LNCaP clone FGC (cell line): ENCODE measurements around the gene CTSW.
"Not testable (repeated sequence)": the region's sequence is repeated elsewhere in the genome, so short reads cannot be mapped to it uniquely, and the experiment has no call there.

Experiments used
- DNase-seq: peaks from one replicate; pipeline ENCODE4 v3.0.0-alpha.2; 2011; ENCODE audit warnings: low read depth
- H3K4me3 ChIP-seq: 2 replicates; pipeline ENCODE4 v1.5.1; 2011; ENCODE audit warnings: mild to moderate bottlenecking, low read depth, low read length, control low read depth
- TF ChIP-seq, protein P1 (sequence below): IDR thresholded peaks from 2 replicates; pipeline ENCODE4 v1.5.1; 2012; ENCODE audit warnings: mild to moderate bottlenecking; ENCODE audit not compliant: control insufficient read depth, insufficient read depth; ENCODE audit errors: extremely low read depth

Gene CTSW, protein sequence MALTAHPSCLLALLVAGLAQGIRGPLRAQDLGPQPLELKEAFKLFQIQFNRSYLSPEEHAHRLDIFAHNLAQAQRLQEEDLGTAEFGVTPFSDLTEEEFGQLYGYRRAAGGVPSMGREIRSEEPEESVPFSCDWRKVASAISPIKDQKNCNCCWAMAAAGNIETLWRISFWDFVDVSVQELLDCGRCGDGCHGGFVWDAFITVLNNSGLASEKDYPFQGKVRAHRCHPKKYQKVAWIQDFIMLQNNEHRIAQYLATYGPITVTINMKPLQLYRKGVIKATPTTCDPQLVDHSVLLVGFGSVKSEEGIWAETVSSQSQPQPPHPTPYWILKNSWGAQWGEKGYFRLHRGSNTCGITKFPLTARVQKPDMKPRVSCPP

DNA sequence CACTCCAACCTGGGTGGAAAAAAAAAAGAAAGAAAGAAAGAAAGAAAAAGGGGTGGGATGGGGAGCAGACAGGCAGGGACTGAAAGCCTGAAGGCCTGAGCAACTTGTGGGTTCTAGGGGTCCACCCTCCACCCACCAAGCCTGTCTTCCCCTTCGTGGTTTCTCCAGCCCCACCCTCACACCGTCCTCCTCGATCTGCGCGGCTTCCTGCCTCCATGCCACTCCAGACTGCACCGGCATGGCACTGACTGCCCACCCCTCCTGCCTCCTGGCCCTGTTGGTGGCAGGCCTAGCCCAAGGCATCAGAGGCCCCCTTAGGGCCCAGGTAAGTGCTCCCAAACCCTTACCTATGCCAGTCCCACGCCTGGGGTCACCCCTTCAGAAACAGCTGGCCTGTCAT, at the start of gene CTSW:
TSS of gene CTSW (plus strand) at position 221 of the 400 bp plus-strand sequence. CDS start at position 239, 18 bp downstream.
- TF ChIP-seq, protein P1, sequence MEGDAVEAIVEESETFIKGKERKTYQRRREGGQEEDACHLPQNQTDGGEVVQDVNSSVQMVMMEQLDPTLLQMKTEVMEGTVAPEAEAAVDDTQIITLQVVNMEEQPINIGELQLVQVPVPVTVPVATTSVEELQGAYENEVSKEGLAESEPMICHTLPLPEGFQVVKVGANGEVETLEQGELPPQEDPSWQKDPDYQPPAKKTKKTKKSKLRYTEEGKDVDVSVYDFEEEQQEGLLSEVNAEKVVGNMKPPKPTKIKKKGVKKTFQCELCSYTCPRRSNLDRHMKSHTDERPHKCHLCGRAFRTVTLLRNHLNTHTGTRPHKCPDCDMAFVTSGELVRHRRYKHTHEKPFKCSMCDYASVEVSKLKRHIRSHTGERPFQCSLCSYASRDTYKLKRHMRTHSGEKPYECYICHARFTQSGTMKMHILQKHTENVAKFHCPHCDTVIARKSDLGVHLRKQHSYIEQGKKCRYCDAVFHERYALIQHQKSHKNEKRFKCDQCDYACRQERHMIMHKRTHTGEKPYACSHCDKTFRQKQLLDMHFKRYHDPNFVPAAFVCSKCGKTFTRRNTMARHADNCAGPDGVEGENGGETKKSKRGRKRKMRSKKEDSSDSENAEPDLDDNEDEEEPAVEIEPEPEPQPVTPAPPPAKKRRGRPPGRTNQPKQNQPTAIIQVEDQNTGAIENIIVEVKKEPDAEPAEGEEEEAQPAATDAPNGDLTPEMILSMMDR = no peak
- no peak for DNase-seq
- no peak within 1 kb of the TSS for H3K4me3 ChIP-seq

DNA sequence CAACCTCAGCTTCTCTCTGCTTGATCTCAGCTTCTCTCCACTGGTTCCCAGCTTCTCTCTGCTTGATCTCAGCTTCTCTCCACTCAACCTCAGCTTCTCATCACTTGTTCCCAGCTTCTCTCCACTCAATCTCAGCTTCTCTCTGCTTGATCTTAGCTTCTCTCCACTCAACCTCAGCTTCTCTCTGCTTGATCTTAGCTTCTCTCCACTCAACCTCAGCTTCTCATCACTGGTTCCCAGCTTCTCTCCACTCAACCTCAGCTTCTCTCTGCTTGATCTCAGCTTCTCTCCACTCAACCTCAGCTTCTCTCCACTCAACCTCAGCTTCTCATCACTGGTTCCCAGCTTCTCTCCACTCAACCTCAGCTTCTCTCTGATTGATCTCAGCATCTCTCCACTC, 47.4 kb upstream of the CTSW start:
- H3K4me3 ChIP-seq, DNase-seq: not testable (repeated sequence)

DNA sequence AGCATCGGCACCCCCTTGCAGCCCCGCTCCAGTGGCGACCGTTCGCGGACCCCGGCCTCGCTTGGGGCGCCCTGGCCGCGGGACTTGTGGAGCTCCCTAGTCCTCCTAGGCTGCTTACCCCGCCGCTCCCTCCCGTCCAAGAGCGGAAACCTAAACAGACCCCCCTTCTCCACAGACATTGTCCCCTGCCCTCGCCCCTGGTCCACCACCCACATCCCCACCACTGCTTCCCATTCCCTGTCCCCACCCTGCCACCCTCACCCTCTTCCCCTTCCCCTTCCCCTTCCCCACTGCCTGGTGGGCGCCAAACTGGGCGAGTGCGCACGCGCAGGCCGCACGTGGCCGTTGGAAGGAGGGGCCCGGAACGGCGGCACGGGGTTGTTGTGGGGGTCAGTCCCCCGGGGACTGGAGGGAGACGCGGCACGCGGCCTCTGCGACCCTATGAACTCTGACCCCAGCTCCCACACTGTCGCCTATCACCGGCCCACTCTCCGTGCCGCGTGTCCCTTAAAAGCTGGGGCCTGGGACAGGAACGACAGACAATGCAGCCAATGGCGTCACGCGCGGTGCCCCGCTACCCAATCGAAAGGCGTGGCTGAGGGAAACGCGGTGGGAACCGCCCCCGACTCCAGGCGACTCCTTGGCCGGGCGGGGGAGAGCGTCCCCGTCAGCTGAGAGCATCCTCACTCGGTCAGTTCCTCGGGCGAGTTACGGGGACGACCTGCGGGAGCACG, 46.2 kb upstream of the CTSW start, which contains the start of gene SNX32:
TSS of gene SNX32 (plus strand) at position 667 of the 734 bp plus-strand sequence. CDS start 103 bp downstream, outside the sequence.
- H3K4me3 ChIP-seq = no peak within 1 kb of the TSS

DNA sequence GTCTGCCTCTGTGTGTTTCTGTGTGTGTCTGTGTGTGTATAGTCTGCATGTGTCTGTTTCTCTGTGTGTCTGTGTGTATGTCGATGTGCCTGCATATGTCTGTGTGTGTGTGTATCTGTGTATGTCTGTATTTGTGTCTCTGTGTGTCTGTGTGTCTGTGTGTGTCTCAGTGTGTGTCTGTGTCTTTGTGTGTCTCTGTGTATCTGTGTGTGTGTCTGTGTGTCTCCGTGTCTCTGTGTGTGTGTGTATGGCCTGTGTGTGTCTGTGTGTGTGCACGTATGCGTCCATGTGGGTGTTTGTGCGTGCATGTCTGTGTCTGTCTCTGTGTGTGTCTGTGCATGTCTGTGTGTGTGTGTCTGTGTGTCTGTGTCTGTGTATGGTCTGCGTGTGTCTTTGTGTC, 45.4 kb upstream of the CTSW start:
- TF ChIP-seq, protein P1 = no peak
- no peak for DNase-seq
- no peak overlapping the region for H3K4me3 ChIP-seq

More for the DNA sequence above, 46.2 kb upstream of the CTSW start, which contains the start of gene SNX32:
- TF ChIP-seq, protein P1 = no peak
- DNase-seq = no peak

DNA sequence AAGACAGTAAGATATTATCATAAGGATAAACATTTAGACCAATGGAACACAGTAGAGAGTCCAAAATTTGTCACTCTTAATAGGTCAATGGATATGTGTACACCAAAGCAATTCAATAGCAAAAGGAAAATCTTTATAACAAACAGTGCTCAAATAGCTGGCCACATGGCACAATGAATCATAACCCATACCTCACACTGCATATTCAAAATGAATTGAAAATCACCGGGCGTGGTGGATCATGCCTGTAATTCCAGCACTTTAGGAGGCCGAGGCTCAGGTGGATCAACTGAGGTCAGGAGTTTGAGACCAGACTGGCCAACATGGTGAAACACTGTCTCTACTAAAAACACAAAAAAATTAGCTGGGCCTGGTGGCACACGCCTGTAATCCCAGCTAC, 37.5 kb upstream of the CTSW start:
- DNase-seq = no peak
- no peak overlapping the region for H3K4me3 ChIP-seq
- TF ChIP-seq, protein P1 = no peak

DNA sequence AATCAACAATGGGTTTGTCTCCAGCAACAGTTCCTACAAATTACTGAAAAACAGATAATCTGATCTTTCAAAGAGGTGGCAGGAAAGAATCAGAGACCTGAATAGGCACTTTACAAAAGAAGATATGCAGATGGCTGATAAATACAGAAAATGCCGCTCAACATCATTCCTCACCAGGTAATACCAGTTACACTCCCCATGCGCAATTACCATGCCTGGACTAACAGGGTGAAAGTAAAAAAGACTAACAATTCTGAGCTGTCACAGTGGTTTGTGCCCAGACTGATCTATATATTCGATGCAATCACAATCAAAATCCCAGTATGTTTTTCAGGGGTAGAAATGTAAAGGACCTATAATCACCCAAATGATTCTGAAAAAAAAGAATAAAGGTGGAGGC, 35.8 kb upstream of the CTSW start:
- no peak for DNase-seq
- TF ChIP-seq, protein P1 = no peak
- H3K4me3 ChIP-seq = no peak overlapping the region

DNA sequence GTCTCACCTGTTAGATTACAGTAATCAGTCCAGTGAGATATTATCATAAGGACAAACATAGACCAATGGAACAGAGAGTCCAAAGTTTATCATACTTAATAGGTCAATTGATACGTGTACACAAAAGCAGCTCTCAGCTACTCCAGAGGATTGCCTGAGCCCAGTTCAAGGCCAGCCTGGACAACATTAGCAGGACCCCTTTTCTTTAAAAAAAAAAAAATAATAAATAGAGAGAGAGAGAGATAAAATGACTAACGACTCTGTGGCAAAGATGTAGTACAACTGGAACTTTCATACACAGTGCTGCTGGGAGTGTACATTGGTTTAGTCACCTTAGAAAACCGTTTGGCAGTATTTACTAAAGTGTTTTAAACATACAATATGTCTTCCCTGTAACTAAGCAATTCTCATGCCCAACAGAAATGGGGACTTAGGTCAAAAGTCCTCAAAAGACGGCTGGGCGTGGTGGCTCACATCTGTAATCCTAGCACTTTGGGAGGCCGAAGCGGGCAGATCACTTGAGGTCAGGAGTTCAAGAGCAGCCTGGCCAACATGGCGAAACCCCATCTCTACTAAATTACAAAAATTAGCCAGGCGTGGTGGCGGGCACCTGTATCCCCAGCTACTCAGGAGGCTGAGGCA, 35.3 kb upstream of the CTSW start:
- TF ChIP-seq, protein P1 = no peak
- no peak overlapping the region for H3K4me3 ChIP-seq
- DNase-seq = no peak
